AG09319 (cell line): ENCODE results near the gene RPS14.

Experiments used
- DNase-seq: peaks from one replicate; pipeline ENCODE4 v3.0.0-alpha.2; 2010; ENCODE audit warnings: low read depth; ENCODE audit errors: extremely low read depth
- TF ChIP-seq, protein P1 (sequence below): IDR thresholded peaks from 2 replicates; pipeline ENCODE4 v1.5.1; 2011; ENCODE audit warnings: low read depth, mild to moderate bottlenecking, inconsistent platforms, low read length, moderate library complexity

Gene RPS14

DNA sequence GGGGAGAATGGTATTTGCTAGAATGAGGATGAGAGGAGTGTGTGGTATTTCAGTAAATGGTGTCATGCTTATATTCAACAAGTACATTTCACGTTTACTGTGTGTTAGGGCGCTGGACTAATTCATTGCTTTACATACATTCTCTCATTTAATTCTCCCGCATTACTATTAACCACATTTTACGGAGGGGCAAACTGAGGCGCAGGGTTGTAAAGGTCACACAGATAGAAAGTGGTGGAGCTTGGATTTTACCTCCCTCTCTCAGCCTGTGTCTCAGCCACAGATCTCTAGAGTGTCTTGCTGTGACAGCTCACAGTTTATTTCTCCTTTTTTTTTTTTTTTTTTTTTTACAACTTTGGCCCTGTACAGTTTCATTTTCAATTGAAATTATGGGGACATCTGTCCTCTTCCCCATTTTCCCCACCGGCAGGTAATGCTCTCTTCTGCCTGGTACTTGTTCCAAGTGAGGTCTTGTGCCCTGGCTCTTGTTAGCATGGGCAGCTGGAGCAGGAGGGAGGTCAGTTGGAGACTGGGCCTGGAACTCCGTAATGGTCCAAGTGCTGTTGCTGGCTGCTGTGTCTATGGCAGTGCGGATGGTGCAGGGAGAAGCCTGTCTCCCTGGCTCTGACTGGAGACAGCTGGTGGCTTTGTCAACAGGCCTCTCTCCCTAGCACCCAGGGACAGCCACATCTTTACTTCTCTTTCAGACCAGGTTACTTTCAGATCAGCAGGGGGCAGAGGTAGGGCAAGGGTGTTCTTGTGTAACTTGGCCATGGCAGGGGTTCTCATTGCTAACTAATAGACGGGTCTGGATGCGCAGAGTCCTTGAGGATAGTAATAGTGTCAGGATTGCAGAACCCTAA is 37.9 kb upstream of the RPS14 start:
- TF ChIP-seq, protein P1, sequence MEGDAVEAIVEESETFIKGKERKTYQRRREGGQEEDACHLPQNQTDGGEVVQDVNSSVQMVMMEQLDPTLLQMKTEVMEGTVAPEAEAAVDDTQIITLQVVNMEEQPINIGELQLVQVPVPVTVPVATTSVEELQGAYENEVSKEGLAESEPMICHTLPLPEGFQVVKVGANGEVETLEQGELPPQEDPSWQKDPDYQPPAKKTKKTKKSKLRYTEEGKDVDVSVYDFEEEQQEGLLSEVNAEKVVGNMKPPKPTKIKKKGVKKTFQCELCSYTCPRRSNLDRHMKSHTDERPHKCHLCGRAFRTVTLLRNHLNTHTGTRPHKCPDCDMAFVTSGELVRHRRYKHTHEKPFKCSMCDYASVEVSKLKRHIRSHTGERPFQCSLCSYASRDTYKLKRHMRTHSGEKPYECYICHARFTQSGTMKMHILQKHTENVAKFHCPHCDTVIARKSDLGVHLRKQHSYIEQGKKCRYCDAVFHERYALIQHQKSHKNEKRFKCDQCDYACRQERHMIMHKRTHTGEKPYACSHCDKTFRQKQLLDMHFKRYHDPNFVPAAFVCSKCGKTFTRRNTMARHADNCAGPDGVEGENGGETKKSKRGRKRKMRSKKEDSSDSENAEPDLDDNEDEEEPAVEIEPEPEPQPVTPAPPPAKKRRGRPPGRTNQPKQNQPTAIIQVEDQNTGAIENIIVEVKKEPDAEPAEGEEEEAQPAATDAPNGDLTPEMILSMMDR = peak; percentile 32
- DNase-seq = no peak

DNA sequence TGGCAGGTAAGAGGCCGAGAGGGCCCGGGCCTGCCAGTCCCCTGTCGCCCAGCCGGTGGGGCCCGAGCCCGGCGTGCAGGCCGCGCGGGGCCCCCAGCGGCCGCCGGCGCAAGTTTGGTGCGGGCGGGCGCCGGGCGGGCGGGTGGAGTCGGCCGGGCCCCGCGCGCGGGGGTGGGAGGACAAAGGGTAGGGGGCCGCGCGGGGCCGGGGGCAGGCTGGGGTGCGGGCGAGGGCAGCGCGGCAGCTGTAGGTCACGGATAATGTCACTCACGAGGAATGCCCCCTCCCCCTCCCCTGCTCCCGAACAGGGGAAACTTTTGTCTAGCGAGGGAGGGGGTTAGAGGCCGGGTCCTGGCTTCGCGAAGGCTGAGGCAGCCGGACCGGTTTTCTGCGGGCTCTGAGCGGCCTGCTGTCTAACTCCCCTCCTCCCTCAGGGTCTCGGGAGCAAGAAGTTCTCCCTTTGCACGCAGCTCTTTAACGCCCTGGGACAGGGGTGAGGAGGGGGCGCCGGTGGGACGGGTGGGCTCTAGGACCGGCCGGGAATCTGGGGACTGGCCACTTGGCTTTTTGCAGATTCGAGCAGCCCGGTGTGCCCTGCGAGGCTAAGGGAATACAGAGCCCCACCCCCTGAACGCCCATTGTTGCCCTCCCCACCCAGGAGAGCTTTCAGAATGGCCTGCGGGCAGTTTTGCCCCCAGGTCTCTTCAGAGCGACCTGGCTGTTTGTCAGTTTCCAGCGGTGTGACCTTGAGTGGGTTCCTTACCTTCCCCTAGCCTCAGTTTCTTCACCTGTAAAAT is 37.1 kb upstream of the RPS14 start:
- TF ChIP-seq, protein P1 = no peak
- no peak for DNase-seq

DNA sequence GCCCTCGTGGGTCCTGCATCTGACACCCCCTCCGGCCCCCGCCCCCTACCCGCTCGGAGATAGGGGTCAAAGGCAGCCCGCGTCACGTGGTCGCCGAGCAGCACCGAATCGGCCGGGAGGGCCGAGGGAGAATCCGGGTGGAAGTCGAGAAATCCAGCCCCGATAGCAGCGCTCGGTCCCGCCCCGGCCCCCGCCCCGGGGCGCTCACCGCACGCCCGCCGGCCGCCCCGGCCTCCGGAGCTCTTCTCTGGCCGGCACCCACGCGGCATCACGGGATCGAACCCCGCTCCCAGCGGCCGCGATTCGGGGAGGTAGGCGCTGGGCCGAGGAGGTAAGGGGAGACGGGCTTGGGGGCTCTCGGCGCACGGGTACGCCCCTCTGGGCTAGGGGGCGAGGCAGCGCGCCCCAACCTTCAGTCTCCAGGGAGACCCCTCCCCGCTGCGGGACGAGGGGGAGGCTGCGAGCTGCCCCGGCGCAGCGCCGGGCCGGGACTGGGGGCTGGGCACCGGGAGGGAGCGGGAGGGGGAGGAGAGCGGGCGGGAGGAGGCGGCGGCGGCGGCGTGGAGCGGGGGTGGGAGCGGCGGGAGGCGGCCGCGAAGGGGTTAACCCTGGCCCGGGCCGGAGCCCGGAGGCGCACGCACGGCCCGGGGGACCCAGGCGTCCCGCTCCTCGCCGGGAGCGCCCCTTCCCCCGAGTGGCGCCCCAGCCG is 36.3 kb upstream of the RPS14 start:
- DNase-seq = no peak
- TF ChIP-seq, protein P1 = no peak

DNA sequence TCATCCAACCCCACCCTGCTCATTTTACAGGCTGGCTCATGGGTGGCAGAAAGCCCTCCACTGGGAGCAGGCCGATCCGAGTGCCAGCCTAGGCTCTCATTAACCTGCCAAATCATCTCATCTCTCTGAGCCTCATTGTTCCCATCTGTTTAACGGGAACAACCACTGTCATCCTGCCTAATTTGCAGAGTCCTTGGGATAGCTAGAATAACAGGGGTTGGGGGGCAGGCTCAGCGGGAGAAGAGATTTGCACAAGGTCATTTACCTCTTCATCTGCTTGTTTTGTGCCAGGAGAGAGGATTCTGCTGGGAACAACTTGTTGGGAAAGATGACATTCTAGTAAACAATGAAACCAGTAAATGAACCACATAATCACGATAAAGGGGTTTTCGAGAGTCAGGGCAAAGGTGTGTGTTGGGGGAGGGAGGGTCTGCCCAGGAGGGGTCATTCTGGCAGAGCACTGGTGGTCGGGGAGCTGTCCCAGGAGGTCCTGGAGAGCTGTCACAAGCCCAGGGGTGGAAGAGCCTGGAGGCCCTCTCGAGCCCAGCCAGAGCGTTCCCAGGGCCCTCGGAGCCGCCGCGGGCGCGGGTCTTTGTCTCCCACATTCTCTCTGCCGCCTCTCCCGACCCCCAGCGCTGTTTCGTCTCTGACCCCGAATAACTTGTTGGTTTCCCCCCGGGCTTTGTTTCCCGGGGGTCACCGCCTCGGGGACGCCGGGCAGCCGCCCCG is 35.6 kb upstream of the RPS14 start:
- TF ChIP-seq, protein P1 = no peak
- DNase-seq = no peak

DNA sequence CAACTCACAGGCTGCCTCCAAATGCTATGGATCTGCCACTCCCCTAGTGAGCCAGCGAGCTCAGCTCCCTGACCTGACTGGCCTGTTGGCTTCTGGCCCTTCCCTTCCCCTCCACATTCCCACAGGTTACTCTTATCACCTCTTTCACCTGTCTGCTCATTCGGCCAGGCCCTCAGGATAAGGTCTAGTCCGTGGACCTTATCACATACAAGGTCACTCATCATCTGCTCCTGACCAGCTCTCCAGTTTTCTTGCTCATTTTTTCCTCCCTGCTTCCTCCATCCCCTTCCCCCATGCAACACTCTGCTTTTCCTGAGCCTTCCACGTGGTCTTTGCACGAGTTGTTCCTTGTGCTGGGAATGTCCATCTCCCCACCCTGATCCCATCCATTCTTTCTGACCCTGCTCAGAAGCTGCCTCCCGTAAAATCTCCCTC is 32.5 kb upstream of the RPS14 start:
- DNase-seq = no peak
- TF ChIP-seq, protein P1 = no peak

DNA sequence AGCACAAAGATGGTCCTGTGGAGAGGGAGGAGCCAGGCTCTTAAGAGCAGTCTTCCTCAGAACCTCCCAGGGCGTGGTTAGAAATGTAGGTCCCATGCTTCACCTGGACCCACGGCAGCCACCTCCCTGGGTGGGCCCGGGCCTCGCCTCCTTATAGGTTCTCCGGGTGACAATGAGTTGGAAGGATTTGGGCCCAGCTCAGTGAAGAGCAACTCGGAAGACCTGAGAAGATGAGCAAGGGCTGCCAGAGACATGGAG is 32.1 kb upstream of the RPS14 start:
- no peak for DNase-seq
- TF ChIP-seq, protein P1 = no peak
